ENCODE results near the gene ATG14.

The ATG14 gene

DNA sequence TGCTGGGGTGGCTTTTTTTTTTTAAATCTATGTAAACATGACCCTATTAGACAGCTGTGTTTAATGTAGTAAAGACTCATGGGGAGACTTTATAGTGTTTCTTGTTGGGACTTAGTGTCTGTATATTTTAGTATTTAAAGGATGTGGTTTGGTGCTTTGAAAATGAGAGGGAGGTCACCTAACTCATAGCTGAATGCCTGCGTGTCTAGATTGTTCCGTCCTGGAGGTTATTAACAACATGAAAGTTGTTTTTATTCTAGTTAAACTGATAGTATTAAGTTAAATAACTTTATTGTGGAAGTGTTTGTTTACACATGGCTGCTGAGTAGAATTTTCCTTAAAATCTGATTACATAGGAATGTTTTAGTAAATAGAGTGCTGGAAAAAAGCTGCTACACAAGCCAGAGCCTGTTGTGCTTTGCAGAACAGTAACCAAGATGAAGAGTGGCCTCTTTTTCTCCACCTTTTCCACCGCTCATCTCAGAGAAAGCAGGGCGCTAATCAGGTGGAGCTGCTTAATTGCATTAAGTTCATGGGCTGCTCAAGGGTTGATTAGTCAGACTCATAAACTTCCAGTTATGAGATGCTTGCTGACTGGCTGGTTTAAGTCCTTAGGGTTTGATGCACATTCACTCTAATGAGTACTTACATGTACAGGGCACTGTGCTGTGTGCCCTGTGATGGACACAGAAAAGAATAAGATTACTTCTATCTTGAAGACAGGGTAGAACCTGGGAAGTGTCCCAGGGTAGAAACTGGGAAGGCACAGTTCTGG lies 77.7 kb downstream of the ATG14 start:
- TF ChIP-seq, protein P1, sequence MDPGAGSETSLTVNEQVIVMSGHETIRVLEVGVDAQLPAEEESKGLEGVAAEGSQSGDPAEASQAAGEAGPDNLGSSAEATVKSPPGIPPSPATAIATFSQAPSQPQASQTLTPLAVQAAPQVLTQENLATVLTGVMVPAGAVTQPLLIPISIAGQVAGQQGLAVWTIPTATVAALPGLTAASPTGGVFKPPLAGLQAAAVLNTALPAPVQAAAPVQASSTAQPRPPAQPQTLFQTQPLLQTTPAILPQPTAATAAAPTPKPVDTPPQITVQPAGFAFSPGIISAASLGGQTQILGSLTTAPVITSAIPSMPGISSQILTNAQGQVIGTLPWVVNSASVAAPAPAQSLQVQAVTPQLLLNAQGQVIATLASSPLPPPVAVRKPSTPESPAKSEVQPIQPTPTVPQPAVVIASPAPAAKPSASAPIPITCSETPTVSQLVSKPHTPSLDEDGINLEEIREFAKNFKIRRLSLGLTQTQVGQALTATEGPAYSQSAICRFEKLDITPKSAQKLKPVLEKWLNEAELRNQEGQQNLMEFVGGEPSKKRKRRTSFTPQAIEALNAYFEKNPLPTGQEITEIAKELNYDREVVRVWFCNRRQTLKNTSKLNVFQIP (CRISPR knock-in tag; IDR thresholded peaks at IDR 0.05; ENCODE audit: borderline replicate concordance, low read depth), result no peak
- no peak for TF ChIP-seq ZNF565 (CRISPR knock-in tag; conservative IDR thresholded peaks at IDR 0.05; ENCODE audit: low read depth)
- no peak for TF ChIP-seq RARB (CRISPR knock-in tag; IDR thresholded peaks at IDR 0.05)
- TF ChIP-seq ZNF8 (CRISPR knock-in tag; IDR thresholded peaks at IDR 0.05), result no peak
- TF ChIP-seq ISL1 (CRISPR knock-in tag; IDR thresholded peaks at IDR 0.05), result no peak
- TF ChIP-seq ZFP3 (CRISPR knock-in tag; IDR thresholded peaks at IDR 0.05), result no peak
- TF ChIP-seq ZC3H10 (CRISPR knock-in tag; IDR thresholded peaks at IDR 0.05), result no peak
- no peak for TF ChIP-seq ZNF70 (CRISPR knock-in tag; IDR thresholded peaks at IDR 0.05)
- TF ChIP-seq TCF4 (CRISPR knock-in tag; IDR thresholded peaks at IDR 0.05; ENCODE audit: borderline replicate concordance), result no peak
- TF ChIP-seq, protein P2, sequence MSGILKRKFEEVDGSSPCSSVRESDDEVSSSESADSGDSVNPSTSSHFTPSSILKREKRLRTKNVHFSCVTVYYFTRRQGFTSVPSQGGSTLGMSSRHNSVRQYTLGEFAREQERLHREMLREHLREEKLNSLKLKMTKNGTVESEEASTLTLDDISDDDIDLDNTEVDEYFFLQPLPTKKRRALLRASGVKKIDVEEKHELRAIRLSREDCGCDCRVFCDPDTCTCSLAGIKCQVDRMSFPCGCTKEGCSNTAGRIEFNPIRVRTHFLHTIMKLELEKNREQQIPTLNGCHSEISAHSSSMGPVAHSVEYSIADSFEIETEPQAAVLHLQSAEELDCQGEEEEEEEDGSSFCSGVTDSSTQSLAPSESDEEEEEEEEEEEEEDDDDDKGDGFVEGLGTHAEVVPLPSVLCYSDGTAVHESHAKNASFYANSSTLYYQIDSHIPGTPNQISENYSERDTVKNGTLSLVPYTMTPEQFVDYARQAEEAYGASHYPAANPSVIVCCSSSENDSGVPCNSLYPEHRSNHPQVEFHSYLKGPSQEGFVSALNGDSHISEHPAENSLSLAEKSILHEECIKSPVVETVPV (CRISPR knock-in tag; IDR thresholded peaks at IDR 0.05), result no peak
- TF ChIP-seq, protein P3, sequence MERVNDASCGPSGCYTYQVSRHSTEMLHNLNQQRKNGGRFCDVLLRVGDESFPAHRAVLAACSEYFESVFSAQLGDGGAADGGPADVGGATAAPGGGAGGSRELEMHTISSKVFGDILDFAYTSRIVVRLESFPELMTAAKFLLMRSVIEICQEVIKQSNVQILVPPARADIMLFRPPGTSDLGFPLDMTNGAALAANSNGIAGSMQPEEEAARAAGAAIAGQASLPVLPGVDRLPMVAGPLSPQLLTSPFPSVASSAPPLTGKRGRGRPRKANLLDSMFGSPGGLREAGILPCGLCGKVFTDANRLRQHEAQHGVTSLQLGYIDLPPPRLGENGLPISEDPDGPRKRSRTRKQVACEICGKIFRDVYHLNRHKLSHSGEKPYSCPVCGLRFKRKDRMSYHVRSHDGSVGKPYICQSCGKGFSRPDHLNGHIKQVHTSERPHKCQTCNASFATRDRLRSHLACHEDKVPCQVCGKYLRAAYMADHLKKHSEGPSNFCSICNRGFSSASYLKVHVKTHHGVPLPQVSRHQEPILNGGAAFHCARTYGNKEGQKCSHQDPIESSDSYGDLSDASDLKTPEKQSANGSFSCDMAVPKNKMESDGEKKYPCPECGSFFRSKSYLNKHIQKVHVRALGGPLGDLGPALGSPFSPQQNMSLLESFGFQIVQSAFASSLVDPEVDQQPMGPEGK (CRISPR knock-in tag; IDR thresholded peaks at IDR 0.05; ENCODE audit: borderline replicate concordance), result no peak
- TF ChIP-seq BACH2 (CRISPR knock-in tag; IDR thresholded peaks at IDR 0.05; ENCODE audit: borderline replicate concordance), result no peak
- no peak for ATAC-seq

DNA sequence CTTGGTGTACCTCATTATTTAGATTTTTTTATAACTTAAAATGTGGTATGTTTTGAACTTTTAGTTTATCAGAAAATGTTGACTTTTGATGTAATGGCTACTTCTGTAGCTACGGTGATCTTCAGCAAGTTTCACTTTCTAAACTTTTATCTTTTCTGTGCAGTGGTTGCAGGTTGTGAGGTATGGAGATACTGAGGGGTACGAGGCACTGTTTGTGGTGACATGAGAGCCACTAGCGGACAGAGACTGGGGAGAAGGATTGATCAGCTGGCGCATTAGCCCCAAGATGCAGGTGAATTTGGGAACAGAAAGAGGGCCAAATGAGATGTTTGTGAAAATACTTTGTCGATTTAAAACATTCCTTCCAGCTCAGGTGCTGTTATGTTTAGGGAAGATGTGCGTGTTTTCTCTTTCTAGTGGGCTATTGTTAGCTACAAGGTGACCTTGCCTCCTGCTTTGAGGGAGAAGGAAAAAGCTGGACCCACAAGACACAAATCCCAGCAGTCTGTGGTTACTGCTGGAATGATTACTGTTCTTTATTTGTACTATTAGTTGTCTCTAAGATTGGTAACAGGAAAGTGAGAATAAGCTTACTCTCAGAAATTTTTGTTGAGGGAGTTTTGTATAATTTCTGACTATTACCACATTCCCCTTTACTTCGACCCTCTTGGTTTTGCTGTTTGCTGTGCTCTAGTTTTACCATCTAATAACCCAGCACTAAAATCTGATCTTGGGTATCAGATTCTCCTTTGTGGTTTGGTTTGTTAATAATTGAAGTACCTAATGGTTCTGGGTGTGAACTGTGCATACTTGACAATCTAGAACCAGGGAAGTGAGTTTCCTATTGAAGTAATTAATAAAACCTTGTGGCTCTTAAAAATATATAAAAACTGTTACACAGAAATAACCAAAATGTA lies 78.7 kb downstream of the ATG14 start:
- ATAC-seq, result no peak
- TF ChIP-seq, protein P4, sequence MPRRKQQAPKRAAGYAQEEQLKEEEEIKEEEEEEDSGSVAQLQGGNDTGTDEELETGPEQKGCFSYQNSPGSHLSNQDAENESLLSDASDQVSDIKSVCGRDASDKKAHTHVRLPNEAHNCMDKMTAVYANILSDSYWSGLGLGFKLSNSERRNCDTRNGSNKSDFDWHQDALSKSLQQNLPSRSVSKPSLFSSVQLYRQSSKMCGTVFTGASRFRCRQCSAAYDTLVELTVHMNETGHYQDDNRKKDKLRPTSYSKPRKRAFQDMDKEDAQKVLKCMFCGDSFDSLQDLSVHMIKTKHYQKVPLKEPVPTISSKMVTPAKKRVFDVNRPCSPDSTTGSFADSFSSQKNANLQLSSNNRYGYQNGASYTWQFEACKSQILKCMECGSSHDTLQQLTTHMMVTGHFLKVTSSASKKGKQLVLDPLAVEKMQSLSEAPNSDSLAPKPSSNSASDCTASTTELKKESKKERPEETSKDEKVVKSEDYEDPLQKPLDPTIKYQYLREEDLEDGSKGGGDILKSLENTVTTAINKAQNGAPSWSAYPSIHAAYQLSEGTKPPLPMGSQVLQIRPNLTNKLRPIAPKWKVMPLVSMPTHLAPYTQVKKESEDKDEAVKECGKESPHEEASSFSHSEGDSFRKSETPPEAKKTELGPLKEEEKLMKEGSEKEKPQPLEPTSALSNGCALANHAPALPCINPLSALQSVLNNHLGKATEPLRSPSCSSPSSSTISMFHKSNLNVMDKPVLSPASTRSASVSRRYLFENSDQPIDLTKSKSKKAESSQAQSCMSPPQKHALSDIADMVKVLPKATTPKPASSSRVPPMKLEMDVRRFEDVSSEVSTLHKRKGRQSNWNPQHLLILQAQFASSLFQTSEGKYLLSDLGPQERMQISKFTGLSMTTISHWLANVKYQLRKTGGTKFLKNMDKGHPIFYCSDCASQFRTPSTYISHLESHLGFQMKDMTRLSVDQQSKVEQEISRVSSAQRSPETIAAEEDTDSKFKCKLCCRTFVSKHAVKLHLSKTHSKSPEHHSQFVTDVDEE (CRISPR knock-in tag; IDR thresholded peaks at IDR 0.05), result no peak
- TF ChIP-seq ZNF70 (CRISPR knock-in tag; IDR thresholded peaks at IDR 0.05), result no peak
- TF ChIP-seq BACH2 (CRISPR knock-in tag; IDR thresholded peaks at IDR 0.05; ENCODE audit: borderline replicate concordance), result no peak
- TF ChIP-seq, protein P2 (CRISPR knock-in tag; IDR thresholded peaks at IDR 0.05), result no peak
- TF ChIP-seq CSDC2 (CRISPR knock-in tag; IDR thresholded peaks at IDR 0.05), result no peak
- TF ChIP-seq ISL1 (CRISPR knock-in tag; IDR thresholded peaks at IDR 0.05), result no peak

DNA sequence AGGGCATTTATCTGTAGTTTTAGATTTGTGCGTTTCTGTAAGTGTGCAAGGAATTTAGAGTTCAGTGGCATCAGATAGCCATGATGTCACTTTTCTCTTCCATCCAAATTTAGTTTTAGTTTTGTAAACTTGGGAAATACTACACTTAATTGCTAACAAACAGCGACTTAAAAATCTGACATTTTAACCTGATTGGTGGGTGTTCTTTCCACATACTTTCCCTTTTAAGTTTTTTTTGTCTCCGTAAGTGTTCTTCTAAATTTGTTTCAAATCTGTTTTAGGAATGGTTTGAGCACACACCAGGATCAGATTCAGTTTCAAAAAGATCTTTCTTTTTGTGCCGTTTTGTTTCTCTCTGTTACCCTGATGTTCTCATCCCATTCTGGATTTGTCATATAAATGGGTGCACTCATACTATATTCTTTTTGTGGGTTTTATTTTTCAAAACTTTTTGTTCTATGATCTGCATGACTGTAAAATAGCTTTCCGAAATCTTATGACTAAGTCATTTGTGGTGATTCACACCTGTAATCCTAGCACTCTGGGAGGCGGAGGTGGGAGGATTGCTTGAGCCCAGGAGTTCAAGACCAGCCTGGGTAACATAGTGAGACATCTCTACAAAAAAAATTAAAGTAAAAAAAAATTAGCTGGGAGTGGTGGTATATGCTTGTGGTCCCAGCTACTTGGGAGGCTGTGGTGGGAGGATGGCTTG lies 81.5 kb downstream of the ATG14 start:
- ATAC-seq, result no peak; the same call in 2 of the 3 replicates
- TF ChIP-seq RARB (CRISPR knock-in tag; IDR thresholded peaks at IDR 0.05) (no peak), PPARA (CRISPR knock-in tag; IDR thresholded peaks at IDR 0.05; ENCODE audit: borderline replicate concordance) (no peak), ARNTL (CRISPR knock-in tag; IDR thresholded peaks at IDR 0.05; ENCODE audit: borderline replicate concordance, low read depth) (no peak), TOX (CRISPR knock-in tag; IDR thresholded peaks at IDR 0.05; ENCODE audit: borderline replicate concordance) (no peak), ESRRG (CRISPR knock-in tag; IDR thresholded peaks at IDR 0.05) (no peak), SNAI2 (CRISPR knock-in tag; IDR thresholded peaks at IDR 0.05) (no peak), ZNF70 (CRISPR knock-in tag; IDR thresholded peaks at IDR 0.05) (no peak), CSDC2 (CRISPR knock-in tag; IDR thresholded peaks at IDR 0.05) (no peak)
- TF ChIP-seq, protein P4 (CRISPR knock-in tag; IDR thresholded peaks at IDR 0.05), result no peak
- TF ChIP-seq, protein P5, sequence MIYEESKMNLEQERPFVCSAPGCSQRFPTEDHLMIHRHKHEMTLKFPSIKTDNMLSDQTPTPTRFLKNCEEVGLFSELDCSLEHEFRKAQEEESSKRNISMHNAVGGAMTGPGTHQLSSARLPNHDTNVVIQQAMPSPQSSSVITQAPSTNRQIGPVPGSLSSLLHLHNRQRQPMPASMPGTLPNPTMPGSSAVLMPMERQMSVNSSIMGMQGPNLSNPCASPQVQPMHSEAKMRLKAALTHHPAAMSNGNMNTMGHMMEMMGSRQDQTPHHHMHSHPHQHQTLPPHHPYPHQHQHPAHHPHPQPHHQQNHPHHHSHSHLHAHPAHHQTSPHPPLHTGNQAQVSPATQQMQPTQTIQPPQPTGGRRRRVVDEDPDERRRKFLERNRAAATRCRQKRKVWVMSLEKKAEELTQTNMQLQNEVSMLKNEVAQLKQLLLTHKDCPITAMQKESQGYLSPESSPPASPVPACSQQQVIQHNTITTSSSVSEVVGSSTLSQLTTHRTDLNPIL (CRISPR knock-in tag; IDR thresholded peaks at IDR 0.05; ENCODE audit: low read depth), result no peak

All from SK-N-SH treated with all-trans-retinoic acid at 6 μM for 48 hours (cell line).